Body of pancreas (tissue), 4 donors: ENCODE results near the gene KYNU.

Experiments used
- CTCF ChIP-seq, 7 experiments: fragments of 450-650 bp in 4 of 7; fragments of 200-600 bp in 3 of 7; sonication (generic) in 3 of 7; IDR thresholded peaks; one replicate each; pipeline ENCODE4 v1.5.1; 2016 to 2019; ENCODE audit warnings: antibody characterized with exemption in 7 of 7
- POLR2A ChIP-seq, 3 donors: fragments of 450-650 bp; IDR thresholded peaks; one replicate each; pipeline ENCODE4 v1.6.1; 2016; ENCODE audit warnings: antibody characterized with exemption in 3 of 3, mild to moderate bottlenecking in 2 of 3

DNA sequence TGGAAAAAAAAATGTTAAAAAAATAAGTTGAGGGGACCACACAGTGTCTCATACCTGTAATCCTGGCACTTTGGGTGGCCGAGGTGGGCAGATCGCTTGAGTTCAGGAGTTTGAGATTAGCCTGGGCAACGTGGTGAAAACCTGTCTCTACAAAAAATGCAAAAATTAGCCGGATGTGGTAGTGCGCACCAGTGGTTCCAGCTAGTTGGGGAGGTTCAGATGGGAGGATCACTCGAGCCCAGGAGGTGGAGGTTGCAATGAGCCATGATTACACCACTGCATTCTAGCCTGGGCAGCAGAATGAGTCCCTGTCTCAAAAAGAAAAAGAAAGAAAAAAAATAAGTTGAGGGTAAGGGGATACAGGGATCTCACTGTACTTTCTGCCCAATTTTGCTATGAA lies 6.1 kb upstream of the KYNU start:
- TF ChIP-seq CTCF (IDR thresholded peaks at IDR 0.05) (no peak), POLR2A (IDR thresholded peaks at IDR 0.05) (no peak)
